HepG2 (cell line): ENCODE data around the gene KRTCAP2. TPM values are rescaled to one million over a fixed set of nuclear protein-coding genes. Genes with fewer than 3 reads are reported as not detected.

Source experiments
- HNF4A ChIP-seq: sonication (generic); formaldehyde crosslinking; IDR thresholded peaks from 2 replicates; pipeline ENCODE4 v1.4.0; 2020; ENCODE audit warnings: missing genetic modification reagents
- IRF2 ChIP-seq: IDR thresholded peaks from 2 replicates; pipeline ENCODE4 v1.6.1; 2018; ENCODE audit warnings: missing genetic modification reagents, missing compliant biosample characterization
- KLF9 ChIP-seq: IDR thresholded peaks from 2 replicates; pipeline ENCODE4 v1.6.1; 2016; ENCODE audit warnings: low read depth
- NR1H2 ChIP-seq: sonication (generic); formaldehyde crosslinking; IDR thresholded peaks from 2 replicates; pipeline ENCODE4 v1.8.1; 2022; ENCODE audit warnings: low read depth, missing genetic modification reagents, borderline replicate concordance
- NR2F6 ChIP-seq, 2 experiments: IDR thresholded peaks; 2 replicates each; pipeline ENCODE4 v1.6.1; 2016; ENCODE audit warnings: antibody characterized with exemption in 1 of 2, mild to moderate bottlenecking in 1 of 2
- SKI ChIP-seq: fragments of 450-650 bp; IDR thresholded peaks from one replicate; pipeline ENCODE4 v1.6.1; 2018; ENCODE audit warnings: mild to moderate bottlenecking; ENCODE audit not compliant: partially characterized antibody
- SP5 ChIP-seq: IDR thresholded peaks from 2 replicates; pipeline ENCODE4 v1.6.1; 2016; ENCODE audit warnings: low read depth, borderline replicate concordance
- TARDBP ChIP-seq: sonication (generic); formaldehyde crosslinking; IDR thresholded peaks from 2 replicates; pipeline ENCODE4 v1.8.0; 2022; ENCODE audit warnings: mild to moderate bottlenecking, missing genetic modification reagents
- ZMAT3 ChIP-seq: sonication (generic); formaldehyde crosslinking; conservative IDR thresholded peaks from 2 replicates; pipeline ENCODE4 v1.7.0; 2021; ENCODE audit warnings: missing genetic modification reagents
- ZNF44 ChIP-seq: sonication (generic); formaldehyde crosslinking; IDR thresholded peaks from 2 replicates; pipeline ENCODE4 v1.5.1; 2020; ENCODE audit warnings: mild to moderate bottlenecking, missing genetic modification reagents
- ZNF564 ChIP-seq: sonication (generic); formaldehyde crosslinking; IDR thresholded peaks from 2 replicates; pipeline ENCODE4 v1.8.1; 2023; ENCODE audit warnings: mild to moderate bottlenecking, missing genetic modification reagents
- ZNF589 ChIP-seq: sonication (generic); formaldehyde crosslinking; conservative IDR thresholded peaks from 2 replicates; pipeline ENCODE4 v1.8.0; 2022; ENCODE audit warnings: mild to moderate bottlenecking, moderate library complexity, missing genetic modification reagents
- ZNF737 ChIP-seq: sonication (generic); formaldehyde crosslinking; IDR thresholded peaks from 2 replicates; pipeline ENCODE4 v1.5.0; 2020; ENCODE audit warnings: missing genetic modification reagents, mild to moderate bottlenecking, borderline replicate concordance
- ZNF75D ChIP-seq: sonication (generic); formaldehyde crosslinking; IDR thresholded peaks from 2 replicates; pipeline ENCODE4 v1.8.1; 2023; ENCODE audit warnings: missing genetic modification reagents, mild to moderate bottlenecking, borderline replicate concordance
- polyA plus RNA-seq, 8 experiments: library from polyadenylated mRNA; depleted of rRNA in 3 of 8; stranded (reverse) in 7 of 8; unstranded in 1 of 8; fragments of >200 nt; fragmentation: Illumina TruSeq in 4 of 8; extraction: Trizol in 4 of 8; gene quantifications; 2 replicates each; pipeline versions ENCODE4 v1.2.1 to v1.2.3, GENCODE V29; 2011 to 2016; ENCODE audit warnings: low read depth in 4 of 8, missing spikeins in 1 of 8, mixed read lengths in 1 of 8; ENCODE audit not compliant: insufficient read depth in 1 of 8
- total RNA-seq, 5 experiments: library from RNA; depleted of rRNA; stranded (reverse); fragments of >200 nt; fragmentation: Illumina TruSeq; extraction: Trizol; gene quantifications; 2 replicates each; pipeline ENCODE4 v1.2.3, GENCODE V29; 2016; ENCODE audit warnings: low read depth in 1 of 5
- TF ChIP-seq, protein P1 (sequence below): sonication (generic); formaldehyde crosslinking; IDR thresholded peaks from 2 replicates; pipeline ENCODE4 v1.5.0; 2020; ENCODE audit warnings: mild to moderate bottlenecking, missing genetic modification reagents
- TF ChIP-seq, protein P2 (sequence below): sonication (generic); formaldehyde crosslinking; IDR thresholded peaks from 2 replicates; pipeline ENCODE4 v1.8.1; 2023; ENCODE audit warnings: mild to moderate bottlenecking, missing genetic modification reagents
- TF ChIP-seq, protein P3 (sequence below): sonication (generic); formaldehyde crosslinking; IDR thresholded peaks from 2 replicates; pipeline ENCODE4 v1.5.1; 2020; ENCODE audit warnings: missing genetic modification reagents, mild to moderate bottlenecking, borderline replicate concordance
- TF ChIP-seq, protein P4 (sequence below): sonication (generic); formaldehyde crosslinking; IDR thresholded peaks from 2 replicates; pipeline ENCODE4 v1.8.0; 2022; ENCODE audit warnings: mild to moderate bottlenecking, missing genetic modification reagents; ENCODE audit not compliant: insufficient replicate concordance
- TF ChIP-seq, protein P5 (sequence below): sonication (generic); formaldehyde crosslinking; IDR thresholded peaks from 2 replicates; pipeline ENCODE4 v1.4.0; 2020; ENCODE audit warnings: missing genetic modification reagents
- TF ChIP-seq, protein P6 (sequence below): sonication (generic); formaldehyde crosslinking; IDR thresholded peaks from 2 replicates; pipeline ENCODE4 v1.4.0; 2020; ENCODE audit warnings: missing genetic modification reagents

The KRTCAP2 gene
- total and polyA plus RNA-seq, 2 of the 13 experiments (the other 11 are each of a cell fraction or from before 2014, with no cell fraction given): 77.3 to 79.4 TPM

DNA sequence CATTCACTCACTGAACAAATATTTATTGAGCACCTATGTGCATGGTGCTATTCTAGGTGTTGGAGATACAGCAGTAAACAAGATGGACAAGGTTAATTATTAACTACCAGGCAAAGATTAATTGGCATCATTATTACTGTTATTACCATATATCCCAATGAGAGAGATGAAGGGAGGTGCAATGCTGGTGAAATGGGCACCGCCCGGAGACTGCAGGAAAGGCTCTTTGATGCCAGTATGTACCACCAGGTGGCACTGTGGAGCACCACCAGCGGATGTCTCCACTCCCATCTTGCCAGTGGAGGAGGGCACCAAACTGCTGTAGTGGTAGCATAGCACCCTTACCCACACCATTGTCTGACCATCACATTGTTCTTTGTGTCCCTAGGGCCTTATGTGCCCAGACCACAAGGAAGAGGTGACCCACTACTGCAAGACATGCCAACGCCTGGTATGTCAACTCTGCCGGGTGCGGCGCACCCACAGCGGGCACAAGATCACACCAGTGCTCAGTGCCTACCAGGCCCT lies 3.5 kb upstream of the KRTCAP2 start (continued):
- TF ChIP-seq, protein P1, sequence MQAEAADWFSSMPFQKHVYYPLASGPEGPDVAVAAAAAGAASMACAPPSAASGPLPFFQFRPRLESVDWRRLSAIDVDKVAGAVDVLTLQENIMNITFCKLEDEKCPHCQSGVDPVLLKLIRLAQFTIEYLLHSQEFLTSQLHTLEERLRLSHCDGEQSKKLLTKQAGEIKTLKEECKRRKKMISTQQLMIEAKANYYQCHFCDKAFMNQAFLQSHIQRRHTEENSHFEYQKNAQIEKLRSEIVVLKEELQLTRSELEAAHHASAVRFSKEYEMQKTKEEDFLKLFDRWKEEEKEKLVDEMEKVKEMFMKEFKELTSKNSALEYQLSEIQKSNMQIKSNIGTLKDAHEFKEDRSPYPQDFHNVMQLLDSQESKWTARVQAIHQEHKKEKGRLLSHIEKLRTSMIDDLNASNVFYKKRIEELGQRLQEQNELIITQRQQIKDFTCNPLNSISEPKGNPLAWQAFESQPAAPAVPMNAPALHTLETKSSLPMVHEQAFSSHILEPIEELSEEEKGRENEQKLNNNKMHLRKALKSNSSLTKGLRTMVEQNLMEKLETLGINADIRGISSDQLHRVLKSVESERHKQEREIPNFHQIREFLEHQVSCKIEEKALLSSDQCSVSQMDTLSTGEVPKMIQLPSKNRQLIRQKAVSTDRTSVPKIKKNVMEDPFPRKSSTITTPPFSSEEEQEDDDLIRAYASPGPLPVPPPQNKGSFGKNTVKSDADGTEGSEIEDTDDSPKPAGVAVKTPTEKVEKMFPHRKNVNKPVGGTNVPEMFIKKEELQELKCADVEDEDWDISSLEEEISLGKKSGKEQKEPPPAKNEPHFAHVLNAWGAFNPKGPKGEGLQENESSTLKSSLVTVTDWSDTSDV (CRISPR knock-in tag): no peak
- no peak for TF ChIP-seq ZNF44
- TF ChIP-seq HNF4A (CRISPR knock-in tag): no peak
- no peak for TF ChIP-seq ZNF75D
- TF ChIP-seq SKI: no peak
- TF ChIP-seq, protein P2, sequence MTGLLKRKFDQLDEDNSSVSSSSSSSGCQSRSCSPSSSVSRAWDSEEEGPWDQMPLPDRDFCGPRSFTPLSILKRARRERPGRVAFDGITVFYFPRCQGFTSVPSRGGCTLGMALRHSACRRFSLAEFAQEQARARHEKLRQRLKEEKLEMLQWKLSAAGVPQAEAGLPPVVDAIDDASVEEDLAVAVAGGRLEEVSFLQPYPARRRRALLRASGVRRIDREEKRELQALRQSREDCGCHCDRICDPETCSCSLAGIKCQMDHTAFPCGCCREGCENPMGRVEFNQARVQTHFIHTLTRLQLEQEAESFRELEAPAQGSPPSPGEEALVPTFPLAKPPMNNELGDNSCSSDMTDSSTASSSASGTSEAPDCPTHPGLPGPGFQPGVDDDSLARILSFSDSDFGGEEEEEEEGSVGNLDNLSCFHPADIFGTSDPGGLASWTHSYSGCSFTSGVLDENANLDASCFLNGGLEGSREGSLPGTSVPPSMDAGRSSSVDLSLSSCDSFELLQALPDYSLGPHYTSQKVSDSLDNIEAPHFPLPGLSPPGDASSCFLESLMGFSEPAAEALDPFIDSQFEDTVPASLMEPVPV (CRISPR knock-in tag): no peak
- 0 out of 2 replicates have a peak, but pooled peaks have one; percentile 30 for TF ChIP-seq IRF2
- no peak for TF ChIP-seq ZNF589
- no peak for TF ChIP-seq KLF9 (CRISPR knock-in tag)
- TF ChIP-seq ZMAT3: no peak
- TF ChIP-seq, protein P3, sequence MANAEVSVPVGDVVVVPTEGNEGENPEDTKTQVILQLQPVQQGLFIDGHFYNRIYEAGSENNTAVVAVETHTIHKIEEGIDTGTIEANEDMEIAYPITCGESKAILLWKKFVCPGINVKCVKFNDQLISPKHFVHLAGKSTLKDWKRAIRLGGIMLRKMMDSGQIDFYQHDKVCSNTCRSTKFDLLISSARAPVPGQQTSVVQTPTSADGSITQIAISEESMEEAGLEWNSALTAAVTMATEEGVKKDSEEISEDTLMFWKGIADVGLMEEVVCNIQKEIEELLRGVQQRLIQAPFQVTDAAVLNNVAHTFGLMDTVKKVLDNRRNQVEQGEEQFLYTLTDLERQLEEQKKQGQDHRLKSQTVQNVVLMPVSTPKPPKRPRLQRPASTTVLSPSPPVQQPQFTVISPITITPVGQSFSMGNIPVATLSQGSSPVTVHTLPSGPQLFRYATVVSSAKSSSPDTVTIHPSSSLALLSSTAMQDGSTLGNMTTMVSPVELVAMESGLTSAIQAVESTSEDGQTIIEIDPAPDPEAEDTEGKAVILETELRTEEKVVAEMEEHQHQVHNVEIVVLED: no peak
- TF ChIP-seq NR2F6 (IDR thresholded peaks at IDR 0.05): no peak
- no peak for TF ChIP-seq NR2F6 (CRISPR knock-in tag; IDR thresholded peaks at IDR 0.05)
- TF ChIP-seq SP5 (CRISPR knock-in tag): no peak
- TF ChIP-seq NR1H2 (CRISPR knock-in tag): no peak
- TF ChIP-seq ZNF737: no peak
- TF ChIP-seq ZNF564 (CRISPR knock-in tag): no peak
- TF ChIP-seq, protein P4, sequence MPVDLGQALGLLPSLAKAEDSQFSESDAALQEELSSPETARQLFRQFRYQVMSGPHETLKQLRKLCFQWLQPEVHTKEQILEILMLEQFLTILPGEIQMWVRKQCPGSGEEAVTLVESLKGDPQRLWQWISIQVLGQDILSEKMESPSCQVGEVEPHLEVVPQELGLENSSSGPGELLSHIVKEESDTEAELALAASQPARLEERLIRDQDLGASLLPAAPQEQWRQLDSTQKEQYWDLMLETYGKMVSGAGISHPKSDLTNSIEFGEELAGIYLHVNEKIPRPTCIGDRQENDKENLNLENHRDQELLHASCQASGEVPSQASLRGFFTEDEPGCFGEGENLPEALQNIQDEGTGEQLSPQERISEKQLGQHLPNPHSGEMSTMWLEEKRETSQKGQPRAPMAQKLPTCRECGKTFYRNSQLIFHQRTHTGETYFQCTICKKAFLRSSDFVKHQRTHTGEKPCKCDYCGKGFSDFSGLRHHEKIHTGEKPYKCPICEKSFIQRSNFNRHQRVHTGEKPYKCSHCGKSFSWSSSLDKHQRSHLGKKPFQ (CRISPR knock-in tag): no peak
- TF ChIP-seq, protein P5, sequence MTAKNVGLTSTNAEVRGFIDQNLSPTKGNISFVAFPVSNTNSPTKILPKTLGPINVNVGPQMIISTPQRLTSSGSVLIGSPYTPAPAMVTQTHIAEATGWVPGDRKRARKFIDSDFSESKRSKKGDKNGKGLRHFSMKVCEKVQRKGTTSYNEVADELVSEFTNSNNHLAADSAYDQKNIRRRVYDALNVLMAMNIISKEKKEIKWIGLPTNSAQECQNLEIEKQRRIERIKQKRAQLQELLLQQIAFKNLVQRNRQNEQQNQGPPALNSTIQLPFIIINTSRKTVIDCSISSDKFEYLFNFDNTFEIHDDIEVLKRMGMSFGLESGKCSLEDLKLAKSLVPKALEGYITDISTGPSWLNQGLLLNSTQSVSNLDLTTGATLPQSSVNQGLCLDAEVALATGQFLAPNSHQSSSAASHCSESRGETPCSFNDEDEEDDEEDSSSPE (CRISPR knock-in tag): no peak
- no peak for TF ChIP-seq TARDBP (CRISPR knock-in tag)
- TF ChIP-seq, protein P6, sequence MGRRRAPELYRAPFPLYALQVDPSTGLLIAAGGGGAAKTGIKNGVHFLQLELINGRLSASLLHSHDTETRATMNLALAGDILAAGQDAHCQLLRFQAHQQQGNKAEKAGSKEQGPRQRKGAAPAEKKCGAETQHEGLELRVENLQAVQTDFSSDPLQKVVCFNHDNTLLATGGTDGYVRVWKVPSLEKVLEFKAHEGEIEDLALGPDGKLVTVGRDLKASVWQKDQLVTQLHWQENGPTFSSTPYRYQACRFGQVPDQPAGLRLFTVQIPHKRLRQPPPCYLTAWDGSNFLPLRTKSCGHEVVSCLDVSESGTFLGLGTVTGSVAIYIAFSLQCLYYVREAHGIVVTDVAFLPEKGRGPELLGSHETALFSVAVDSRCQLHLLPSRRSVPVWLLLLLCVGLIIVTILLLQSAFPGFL (CRISPR knock-in tag): no peak
